ENCODE measurements around the gene CPNE4. TPM values are rescaled to one million over a fixed set of nuclear protein-coding genes. Genes with fewer than 3 reads are reported as not detected.
"Not testable (repeated sequence)": the region's sequence is repeated elsewhere in the genome, so short reads cannot be mapped to it uniquely, and the experiment has no call there.

The CPNE4 gene
- polyA plus RNA-seq, 3 donors: 0.34 to 0.82 (median 0.62) TPM

- no peak for DNase-seq
Measured at GRCh38 chr3:132017137-132017536, 17.7 kb downstream of the CPNE4 start.

- DNase-seq: no peak
Measured at GRCh38 chr3:132016061-132017041, 18.5 kb downstream of the CPNE4 start.

- DNase-seq: no peak
Measured at GRCh38 chr3:132014105-132014504, 20.7 kb downstream of the CPNE4 start.

GRCh38 chr3:132009241-132009640 lies 25.6 kb downstream of the CPNE4 start:
- no peak for DNase-seq

GRCh38 chr3:132008837-132009236 lies 26.0 kb downstream of the CPNE4 start:
- no peak for DNase-seq

GRCh38 chr3:132007617-132008016 lies 27.2 kb downstream of the CPNE4 start:
- no peak for DNase-seq

GRCh38 chr3:132006605-132007204 lies 28.1 kb downstream of the CPNE4 start:
- no peak for DNase-seq

- no peak for DNase-seq
Measured at GRCh38 chr3:132004571-132004970, 30.2 kb downstream of the CPNE4 start.

- DNase-seq: no peak
Measured at GRCh38 chr3:132003685-132004084, 31.1 kb downstream of the CPNE4 start.

- DNase-seq: no peak
Measured at GRCh38 chr3:132001999-132002398, 32.8 kb downstream of the CPNE4 start.

GRCh38 chr3:132001036-132001435 lies 33.8 kb downstream of the CPNE4 start:
- no peak for DNase-seq

GRCh38 chr3:131998027-131998426 lies 36.8 kb downstream of the CPNE4 start:
- no peak for DNase-seq

GRCh38 chr3:131995891-131996290 lies 38.9 kb downstream of the CPNE4 start:
- DNase-seq: no peak

GRCh38 chr3:131989318-131989717 lies 45.5 kb downstream of the CPNE4 start:
- no peak for DNase-seq

- DNase-seq: no peak
Measured at GRCh38 chr3:131988209-131988608, 46.6 kb downstream of the CPNE4 start.

- DNase-seq: no peak
Measured at GRCh38 chr3:131983689-131984088, 51.1 kb downstream of the CPNE4 start.

- DNase-seq: no peak
Measured at GRCh38 chr3:131981323-131981722, 53.5 kb downstream of the CPNE4 start.

GRCh38 chr3:131976448-131976847 lies 58.4 kb downstream of the CPNE4 start:
- no peak for DNase-seq

- no peak for DNase-seq
Measured at GRCh38 chr3:131975047-131975446, 59.8 kb downstream of the CPNE4 start.

GRCh38 chr3:131973731-131974130 lies 61.1 kb downstream of the CPNE4 start:
- DNase-seq: no peak

GRCh38 chr3:131972550-131972949 lies 62.3 kb downstream of the CPNE4 start:
- no peak for DNase-seq

- DNase-seq: no peak
Measured at GRCh38 chr3:131972091-131972490, 62.7 kb downstream of the CPNE4 start.

GRCh38 chr3:131963442-131963841 lies 71.4 kb downstream of the CPNE4 start:
- not testable (repeated sequence) for DNase-seq

All from renal pelvis (tissue), 4 donors.